Measurements from ENCODE around the gene SCAMP5. TPM values are rescaled to one million over a fixed set of nuclear protein-coding genes. Genes with fewer than 3 reads are reported as not detected.
A peak's percentile ranks its signal among the peaks of the same experiment; 100 is the strongest.

Gene SCAMP5
- total RNA-seq, 2 donors from 2014 or later, result 4.0 to 7.5 TPM

DNA sequence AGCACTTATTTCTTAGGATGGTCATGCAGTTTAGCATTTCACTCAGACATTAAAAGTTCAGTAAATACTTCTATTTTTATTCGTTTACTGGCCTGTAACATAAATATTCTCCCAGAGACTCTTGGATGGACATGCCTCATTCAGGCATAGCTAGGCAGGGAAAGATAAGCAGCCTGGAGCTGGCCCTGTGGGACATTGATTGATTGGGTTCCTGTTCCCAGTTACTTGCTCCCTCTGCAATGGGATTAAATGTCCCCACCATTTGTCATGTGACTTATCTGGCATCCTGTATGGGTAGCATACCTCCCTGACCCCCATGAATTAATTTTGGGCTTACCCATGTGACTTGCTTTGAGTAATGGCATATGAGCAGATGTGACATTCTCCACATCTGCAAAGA is 2.7 kb upstream of the SCAMP5 start:
- no peaks in the 10 kb centered on the region for H3K36me3 ChIP-seq

DNA sequence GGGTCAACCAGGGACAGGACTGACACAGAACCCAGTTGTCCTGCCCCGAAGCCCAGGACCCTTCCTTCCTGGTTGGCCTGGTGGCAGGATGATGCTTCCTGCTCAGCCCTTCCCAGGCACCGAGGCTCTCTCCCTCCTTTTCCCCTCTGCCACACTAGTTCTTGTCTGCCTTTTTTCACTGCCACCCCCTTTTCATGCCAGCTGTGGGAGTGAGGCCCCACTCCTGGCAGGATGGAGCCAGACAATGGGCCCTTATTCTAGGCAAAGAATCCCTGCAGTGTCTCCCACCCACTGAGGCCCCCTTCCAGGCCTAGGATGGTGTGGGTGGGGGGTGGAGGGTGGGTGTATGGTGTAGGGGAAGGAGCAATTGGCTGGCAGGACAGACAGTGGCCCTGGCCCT is 1.1 kb upstream of the SCAMP5 start:
- no peak overlapping the region for H3K27ac ChIP-seq
- H3K4me1 ChIP-seq, result peaks cover 0 to 11% of the 10 kb centered on the region in 2 donors
- H3K4me3 ChIP-seq, result no peak overlapping the region
- no peaks in the 10 kb centered on the region for H3K36me3 ChIP-seq
- TF ChIP-seq, protein P1, sequence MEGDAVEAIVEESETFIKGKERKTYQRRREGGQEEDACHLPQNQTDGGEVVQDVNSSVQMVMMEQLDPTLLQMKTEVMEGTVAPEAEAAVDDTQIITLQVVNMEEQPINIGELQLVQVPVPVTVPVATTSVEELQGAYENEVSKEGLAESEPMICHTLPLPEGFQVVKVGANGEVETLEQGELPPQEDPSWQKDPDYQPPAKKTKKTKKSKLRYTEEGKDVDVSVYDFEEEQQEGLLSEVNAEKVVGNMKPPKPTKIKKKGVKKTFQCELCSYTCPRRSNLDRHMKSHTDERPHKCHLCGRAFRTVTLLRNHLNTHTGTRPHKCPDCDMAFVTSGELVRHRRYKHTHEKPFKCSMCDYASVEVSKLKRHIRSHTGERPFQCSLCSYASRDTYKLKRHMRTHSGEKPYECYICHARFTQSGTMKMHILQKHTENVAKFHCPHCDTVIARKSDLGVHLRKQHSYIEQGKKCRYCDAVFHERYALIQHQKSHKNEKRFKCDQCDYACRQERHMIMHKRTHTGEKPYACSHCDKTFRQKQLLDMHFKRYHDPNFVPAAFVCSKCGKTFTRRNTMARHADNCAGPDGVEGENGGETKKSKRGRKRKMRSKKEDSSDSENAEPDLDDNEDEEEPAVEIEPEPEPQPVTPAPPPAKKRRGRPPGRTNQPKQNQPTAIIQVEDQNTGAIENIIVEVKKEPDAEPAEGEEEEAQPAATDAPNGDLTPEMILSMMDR (IDR thresholded peaks at IDR 0.05), result no peak
- no peaks in the 10 kb centered on the region for H3K9me3 ChIP-seq
- DNase-seq (ENCODE audit: low spot score), result no peak
- H3K27me3 ChIP-seq, result no peaks in the 10 kb centered on the region

More for the DNA sequence above, 2.7 kb upstream of the SCAMP5 start:
- no peak for DNase-seq (ENCODE audit: low spot score)
- no peaks in the 10 kb centered on the region for H3K9me3 ChIP-seq
- TF ChIP-seq, protein P1 (IDR thresholded peaks at IDR 0.05), result no peak
- H3K4me1 ChIP-seq, result peaks cover 0 to 11% of the 10 kb centered on the region in 2 donors
- H3K27me3 ChIP-seq, result no peaks in the 10 kb centered on the region
- no peak overlapping the region for H3K27ac ChIP-seq
- no peak overlapping the region for H3K4me3 ChIP-seq

DNA sequence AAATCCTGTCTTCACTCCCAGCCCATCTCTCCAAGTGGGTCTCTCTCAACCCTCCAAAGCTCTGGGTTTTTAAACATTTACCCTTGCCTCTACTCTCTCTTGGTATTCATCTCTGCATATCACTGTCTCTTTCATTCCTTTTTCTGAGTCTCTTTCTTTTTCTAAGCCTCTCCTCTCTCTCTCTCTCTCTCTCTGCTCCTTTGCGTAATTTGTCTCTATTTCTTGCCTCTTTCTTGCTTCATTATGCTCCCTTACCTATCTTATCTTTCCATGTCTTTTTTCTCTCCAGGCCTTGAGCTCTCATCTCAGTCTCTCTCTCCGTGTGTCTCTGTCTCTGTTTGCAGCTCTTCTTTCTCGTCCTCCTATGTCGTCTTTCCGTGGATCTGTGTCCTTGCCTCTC is 678 bp upstream of the SCAMP5 start:
- Histone ChIP-seq H3K36me3 (no peaks in the 10 kb centered on the region), H3K4me1 (peaks cover 0 to 11% of the 10 kb centered on the region in 2 donors), H3K4me3 (peak overlapping the region in 1 of 2 donors; percentile 69), H3K9me3 (no peaks in the 10 kb centered on the region), H3K27me3 (no peaks in the 10 kb centered on the region), H3K27ac (no peak overlapping the region)
- DNase-seq (ENCODE audit: low spot score), result no peak
- TF ChIP-seq, protein P1 (IDR thresholded peaks at IDR 0.05), result no peak

DNA sequence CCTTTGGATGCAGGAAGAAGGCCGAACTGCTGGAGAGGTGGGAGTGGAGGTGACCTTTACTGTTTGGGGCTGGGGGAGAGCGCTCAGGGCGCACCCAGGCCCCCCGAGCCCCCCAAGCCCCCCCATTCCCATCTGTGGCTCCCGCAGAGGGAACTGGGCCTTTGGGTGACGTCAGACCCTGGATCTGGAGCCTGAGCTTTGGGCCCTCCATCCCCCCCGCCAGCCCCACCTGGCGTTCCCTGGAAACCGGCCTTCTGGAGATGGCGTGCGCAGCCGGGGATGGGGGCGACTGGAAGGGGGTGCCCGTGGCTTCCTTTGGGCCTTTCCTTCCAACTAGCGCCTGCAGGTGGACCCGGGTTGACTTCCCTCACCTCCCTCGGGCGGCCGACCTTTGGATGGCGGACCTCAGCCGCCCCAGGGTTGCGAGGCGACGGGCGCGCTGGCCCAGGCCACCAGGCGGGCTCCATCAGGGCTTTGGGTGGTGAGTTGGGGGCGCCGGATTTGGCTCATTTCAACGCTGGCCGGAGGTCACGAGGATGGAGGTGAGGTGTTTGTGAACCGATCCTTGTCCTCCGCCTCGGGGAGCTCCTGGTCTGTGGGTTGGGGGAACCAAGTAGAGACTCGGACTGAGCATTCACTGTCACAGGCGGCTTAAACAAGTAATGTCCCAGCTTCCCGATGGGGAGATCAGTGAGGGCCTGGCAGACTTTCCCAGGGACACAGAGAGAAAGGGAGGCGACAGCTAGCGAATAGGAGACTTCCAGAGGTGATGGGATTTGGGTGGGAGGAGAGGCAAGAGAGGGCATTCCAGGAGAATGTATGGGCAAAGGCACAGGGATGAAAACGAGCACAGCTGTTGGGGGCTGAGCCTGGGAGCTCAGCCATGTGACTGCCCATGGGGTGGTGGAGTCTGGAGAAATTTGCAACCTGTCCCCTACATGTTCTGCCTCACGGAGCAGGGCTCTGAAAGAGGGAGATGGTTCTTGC is 709 bp downstream of the SCAMP5 start:
- Histone ChIP-seq H3K9me3 (no peaks in the 10 kb centered on the region), H3K4me3 (peak overlapping the region; percentile 69 to 82), H3K27me3 (no peaks in the 10 kb centered on the region), H3K36me3 (no peaks in the 10 kb centered on the region), H3K4me1 (peaks cover 0 to 11% of the 10 kb centered on the region in 2 donors), H3K27ac (no peak overlapping the region)
- TF ChIP-seq, protein P1 (IDR thresholded peaks at IDR 0.05), result no peak
- DNase-seq (ENCODE audit: low spot score), result no peak

DNA sequence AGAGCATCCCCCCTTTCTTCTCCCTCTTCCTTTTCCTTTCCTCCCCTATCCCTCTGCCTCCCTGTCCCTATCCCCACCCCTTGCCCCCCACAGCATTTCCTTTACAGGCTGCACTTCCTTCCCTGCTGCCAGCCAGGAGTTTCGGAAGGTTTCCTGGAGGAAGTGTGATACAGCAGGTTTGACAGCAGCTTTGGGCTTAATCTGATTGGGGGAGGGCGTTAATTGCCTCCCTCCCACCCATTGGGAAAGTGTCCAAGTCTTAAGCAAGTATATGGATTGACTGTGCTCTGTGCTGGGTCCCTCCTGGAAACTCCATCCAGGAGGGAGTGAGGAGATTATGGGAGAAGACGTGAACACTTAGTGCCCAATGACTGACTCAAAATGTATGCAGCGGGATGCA is 1.8 kb downstream of the SCAMP5 start:
- no peak overlapping the region for H3K27ac ChIP-seq
- H3K9me3 ChIP-seq, result no peaks in the 10 kb centered on the region
- no peak overlapping the region for H3K4me3 ChIP-seq
- TF ChIP-seq, protein P1 (IDR thresholded peaks at IDR 0.05), result no peak
- H3K27me3 ChIP-seq, result no peaks in the 10 kb centered on the region
- H3K4me1 ChIP-seq, result peaks cover 0 to 11% of the 10 kb centered on the region in 2 donors
- DNase-seq (ENCODE audit: low spot score), result no peak
- no peaks in the 10 kb centered on the region for H3K36me3 ChIP-seq

All from right atrium auricular region (tissue), 2 donors.